Neural progenitor cell (in vitro differentiated cells): Measurements from ENCODE around the gene SGSM1. TPM values are rescaled to one million over a fixed set of nuclear protein-coding genes. Genes with fewer than 3 reads are reported as not detected.
A peak's percentile ranks its signal among the peaks of the same experiment; 100 is the strongest.

Experiments used
- DNase-seq: peaks from one replicate; pipeline ENCODE4 v3.0.0-alpha.2; 2016; ENCODE audit warnings: low spot score
- H2AFZ ChIP-seq: fragments of 200-600 bp; sonication (generic); replicated peaks from 2 replicates; pipeline ENCODE4 v1.6.1; 2016; ENCODE audit warnings: antibody characterized with exemption
- H3F3A ChIP-seq: fragments of 200-600 bp; sonication (generic); 2 replicates; pipeline ENCODE4 v1.6.1; 2016; ENCODE audit warnings: antibody characterized with exemption, low read depth
- H3K27ac ChIP-seq: fragments of 200-600 bp; sonication (generic); 2 replicates; pipeline ENCODE4 v1.5.1; 2016; ENCODE audit warnings: mild to moderate bottlenecking
- H3K27me3 ChIP-seq: fragments of 200-600 bp; sonication (generic); 2 replicates; pipeline ENCODE4 v1.6.1; 2016; ENCODE audit warnings: mild to moderate bottlenecking, moderate library complexity
- H3K36me3 ChIP-seq: fragments of 200-600 bp; sonication (generic); 2 replicates; pipeline ENCODE4 v1.5.1; 2016
- H3K4me1 ChIP-seq: fragments of 200-600 bp; sonication (generic); 2 replicates; pipeline ENCODE4 v1.6.1; 2016; ENCODE audit warnings: mixed run types
- H3K4me2 ChIP-seq: fragments of 200-600 bp; sonication (generic); 2 replicates; pipeline ENCODE4 v1.6.1; 2016
- H3K4me3 ChIP-seq: fragments of 200-600 bp; sonication (generic); 2 replicates; pipeline ENCODE4 v1.5.1; 2016
- H3K79me2 ChIP-seq: fragments of 200-600 bp; sonication (generic); 2 replicates; pipeline ENCODE4 v1.6.1; 2016; ENCODE audit warnings: low read depth
- H3K9ac ChIP-seq: fragments of 200-600 bp; sonication (generic); 2 replicates; pipeline ENCODE4 v1.6.1; 2016
- H3K9me3 ChIP-seq: fragments of 200-600 bp; sonication (generic); 2 replicates; pipeline ENCODE4 v1.5.1; 2016; ENCODE audit warnings: low read depth
- H4K20me1 ChIP-seq: fragments of 200-600 bp; sonication (generic); 2 replicates; pipeline ENCODE4 v1.6.1; 2016; ENCODE audit warnings: low read depth
- H3K27ac Mint-ChIP-seq: 3 replicates; pipeline ENCODE4 v1.8.0; 2021; ENCODE audit warnings: mixed read lengths
- H3K27me3 Mint-ChIP-seq: 2 replicates; pipeline ENCODE4 v1.8.0; 2022; ENCODE audit warnings: low read depth, mild to moderate bottlenecking, inconsistent platforms, moderate library complexity, mixed read lengths; ENCODE audit not compliant: insufficient read depth
- H3K36me3 Mint-ChIP-seq: 3 replicates; pipeline ENCODE4 v1.8.0; 2021; ENCODE audit warnings: mixed read lengths
- H3K4me1 Mint-ChIP-seq: 3 replicates; pipeline ENCODE4 v1.8.0; 2021; ENCODE audit warnings: mixed read lengths
- H3K4me3 Mint-ChIP-seq: 3 replicates; pipeline ENCODE4 v1.8.0; 2021; ENCODE audit warnings: mild to moderate bottlenecking, moderate library complexity, mixed read lengths
- H3K9me3 Mint-ChIP-seq: 3 replicates; pipeline ENCODE4 v1.8.0; 2020; ENCODE audit warnings: mixed read lengths
- EZH2 ChIP-seq: fragments of 200-600 bp; sonication (generic); IDR thresholded peaks from 2 replicates; pipeline ENCODE4 v1.6.1; 2017; ENCODE audit warnings: antibody characterized with exemption, mild to moderate bottlenecking, moderate library complexity
- EZH2phosphoT487 ChIP-seq: fragments of 200-600 bp; sonication (generic); IDR thresholded peaks from 2 replicates; pipeline ENCODE4 v1.6.1; 2017; ENCODE audit warnings: antibody characterized with exemption
- total RNA-seq: library from RNA; depleted of rRNA; stranded (reverse); fragments of >200 nt; gene quantifications from 2 replicates; pipeline ENCODE4 v1.2.3, GENCODE V29; 2015; ENCODE audit warnings: low replicate concordance
- TF ChIP-seq, protein P1 (sequence below): fragments of 200-600 bp; sonication (generic); IDR thresholded peaks from 2 replicates; pipeline ENCODE4 v1.5.1; 2017; ENCODE audit warnings: antibody characterized with exemption, mild to moderate bottlenecking

SGSM1 gene
- total RNA-seq, 1 donor from 2014 or later, result 1.1 TPM

- TF ChIP-seq EZH2phosphoT487, result no peak
- Mint-ChIP-seq H3K4me3 (no peak overlapping the region), H3K27me3 (peaks cover 3% of the 10 kb centered on the region), H3K9me3 (no peaks in the 10 kb centered on the region), H3K36me3 (no peaks in the 10 kb centered on the region), H3K27ac (peak overlapping the region; percentile 76), H3K4me1 (no peaks in the 10 kb centered on the region)
- Histone ChIP-seq H3K4me3 (no peak overlapping the region), H3K27me3 (no peaks in the 10 kb centered on the region), H3K4me1 (no peaks in the 10 kb centered on the region), H3K4me2 (no peak overlapping the region), H3K36me3 (no peaks in the 10 kb centered on the region), H3K27ac (no peak overlapping the region), H3F3A (no peaks in the 10 kb centered on the region), H2AFZ (no peak overlapping the region), H3K9ac (no peak overlapping the region), H3K79me2 (no peaks in the 10 kb centered on the region), H3K9me3 (no peaks in the 10 kb centered on the region), H4K20me1 (no peaks in the 10 kb centered on the region)
- DNase-seq, result no peak
Observed at GRCh38 chr22:24867323-24868022, 61.5 kb downstream of the SGSM1 start.

- Histone ChIP-seq H3K9ac (no peak overlapping the region), H3K79me2 (no peaks in the 10 kb centered on the region), H3K27ac (no peak overlapping the region), H2AFZ (no peak overlapping the region), H3K4me1 (no peaks in the 10 kb centered on the region), H4K20me1 (peaks cover 2% of the 10 kb centered on the region), H3F3A (no peaks in the 10 kb centered on the region), H3K36me3 (no peaks in the 10 kb centered on the region), H3K9me3 (no peaks in the 10 kb centered on the region), H3K4me2 (no peak overlapping the region), H3K4me3 (no peak overlapping the region), H3K27me3 (no peaks in the 10 kb centered on the region)
- no peak overlapping the region for H3K4me3 Mint-ChIP-seq
- no peaks in the 10 kb centered on the region for H3K9me3 Mint-ChIP-seq
- H3K27me3 Mint-ChIP-seq, result peaks cover 3% of the 10 kb centered on the region
- H3K36me3 Mint-ChIP-seq, result no peaks in the 10 kb centered on the region
- H3K27ac Mint-ChIP-seq, result no peak overlapping the region
- TF ChIP-seq EZH2phosphoT487 (no peak), EZH2 (no peak)
- TF ChIP-seq, protein P1, sequence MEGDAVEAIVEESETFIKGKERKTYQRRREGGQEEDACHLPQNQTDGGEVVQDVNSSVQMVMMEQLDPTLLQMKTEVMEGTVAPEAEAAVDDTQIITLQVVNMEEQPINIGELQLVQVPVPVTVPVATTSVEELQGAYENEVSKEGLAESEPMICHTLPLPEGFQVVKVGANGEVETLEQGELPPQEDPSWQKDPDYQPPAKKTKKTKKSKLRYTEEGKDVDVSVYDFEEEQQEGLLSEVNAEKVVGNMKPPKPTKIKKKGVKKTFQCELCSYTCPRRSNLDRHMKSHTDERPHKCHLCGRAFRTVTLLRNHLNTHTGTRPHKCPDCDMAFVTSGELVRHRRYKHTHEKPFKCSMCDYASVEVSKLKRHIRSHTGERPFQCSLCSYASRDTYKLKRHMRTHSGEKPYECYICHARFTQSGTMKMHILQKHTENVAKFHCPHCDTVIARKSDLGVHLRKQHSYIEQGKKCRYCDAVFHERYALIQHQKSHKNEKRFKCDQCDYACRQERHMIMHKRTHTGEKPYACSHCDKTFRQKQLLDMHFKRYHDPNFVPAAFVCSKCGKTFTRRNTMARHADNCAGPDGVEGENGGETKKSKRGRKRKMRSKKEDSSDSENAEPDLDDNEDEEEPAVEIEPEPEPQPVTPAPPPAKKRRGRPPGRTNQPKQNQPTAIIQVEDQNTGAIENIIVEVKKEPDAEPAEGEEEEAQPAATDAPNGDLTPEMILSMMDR, result no peak
- no peak for DNase-seq
- no peaks in the 10 kb centered on the region for H3K4me1 Mint-ChIP-seq
Observed at GRCh38 chr22:24868979-24869378, 63.0 kb downstream of the SGSM1 start.

GRCh38 chr22:24871611-24872205 lies 65.7 kb downstream of the SGSM1 start:
- no peak for DNase-seq
- Histone ChIP-seq H3K9ac (no peak overlapping the region), H3F3A (no peaks in the 10 kb centered on the region), H3K4me3 (no peak overlapping the region), H3K36me3 (no peaks in the 10 kb centered on the region), H3K9me3 (no peaks in the 10 kb centered on the region), H3K27ac (no peak overlapping the region), H2AFZ (no peak overlapping the region), H3K79me2 (no peaks in the 10 kb centered on the region), H4K20me1 (peaks cover 7% of the 10 kb centered on the region), H3K4me2 (no peak overlapping the region), H3K4me1 (no peaks in the 10 kb centered on the region), H3K27me3 (no peaks in the 10 kb centered on the region)
- Mint-ChIP-seq H3K4me1 (no peaks in the 10 kb centered on the region), H3K9me3 (no peaks in the 10 kb centered on the region), H3K4me3 (peak overlapping the region; percentile 48), H3K27me3 (peaks cover 3% of the 10 kb centered on the region), H3K27ac (no peak overlapping the region), H3K36me3 (no peaks in the 10 kb centered on the region)
- TF ChIP-seq EZH2, result no peak

- H3K36me3 Mint-ChIP-seq, result no peaks in the 10 kb centered on the region
- peaks cover 7% of the 10 kb centered on the region for H3K27me3 Mint-ChIP-seq
- no peak overlapping the region for H3K4me3 ChIP-seq
- no peak overlapping the region for H2AFZ ChIP-seq
- no peaks in the 10 kb centered on the region for H3K27me3 ChIP-seq
- TF ChIP-seq EZH2phosphoT487, result no peak
- TF ChIP-seq, protein P1, result no peak
- no peak for TF ChIP-seq EZH2
- no peaks in the 10 kb centered on the region for H3K4me1 Mint-ChIP-seq
- no peak for DNase-seq
- H4K20me1 ChIP-seq, result peaks cover 7% of the 10 kb centered on the region
- H3K27ac ChIP-seq, result no peak overlapping the region
- no peaks in the 10 kb centered on the region for H3K9me3 Mint-ChIP-seq
- H3K4me1 ChIP-seq, result no peaks in the 10 kb centered on the region
- H3K4me2 ChIP-seq, result no peak overlapping the region
- H3F3A ChIP-seq, result no peaks in the 10 kb centered on the region
- no peak overlapping the region for H3K4me3 Mint-ChIP-seq
- no peak overlapping the region for H3K9ac ChIP-seq
- peak overlapping the region; percentile 17 for H3K27ac Mint-ChIP-seq
- no peaks in the 10 kb centered on the region for H3K9me3 ChIP-seq
- no peaks in the 10 kb centered on the region for H3K36me3 ChIP-seq
- no peaks in the 10 kb centered on the region for H3K79me2 ChIP-seq
Observed at GRCh38 chr22:24873226-24873625, 67.2 kb downstream of the SGSM1 start.
